ENCODE data around the gene WFDC10A.
"Not testable (repeated sequence)": the region's sequence is repeated elsewhere in the genome, so short reads cannot be mapped to it uniquely, and the experiment has no call there.

The WFDC10A gene

GRCh38 chr20:45629496-45630100 is at the start of gene WFDC10A:
WFDC10A (plus strand) TSS chr20:45629739; CDS start chr20:45629814, 75 bp downstream.
- H3K36me3 ChIP-seq (ENCODE audit: control insufficient read depth in 5 of 5, insufficient read depth in 5 of 5, low read length in 5 of 5), result no peaks in the 10 kb centered on the region
- H3K27me3 ChIP-seq (ENCODE audit: control insufficient read depth in 5 of 5, insufficient read depth in 4 of 5, low read length in 5 of 5), result peaks cover 0 to 6% (median 2%) of the 10 kb centered on the region in 5 donors
- H3K9ac ChIP-seq (ENCODE audit: low read length in 5 of 5), result no peak within 1 kb of the TSS
- H3K9me3 ChIP-seq (ENCODE audit: control insufficient read depth in 5 of 5, low read length in 5 of 5), result no peaks in the 10 kb centered on the region
- peaks cover 0 to 4% (median 0%) of the 10 kb centered on the region in 5 donors for H3K4me1 ChIP-seq (ENCODE audit: control insufficient read depth in 5 of 5, insufficient read depth in 5 of 5, low read length in 5 of 5)
- no peak within 1 kb of the TSS for H3K27ac ChIP-seq (ENCODE audit: low read depth, low read length)
- H3K4me3 ChIP-seq (ENCODE audit: low read depth in 1 of 5, low read length in 5 of 5), result no peak within 1 kb of the TSS

DNA sequence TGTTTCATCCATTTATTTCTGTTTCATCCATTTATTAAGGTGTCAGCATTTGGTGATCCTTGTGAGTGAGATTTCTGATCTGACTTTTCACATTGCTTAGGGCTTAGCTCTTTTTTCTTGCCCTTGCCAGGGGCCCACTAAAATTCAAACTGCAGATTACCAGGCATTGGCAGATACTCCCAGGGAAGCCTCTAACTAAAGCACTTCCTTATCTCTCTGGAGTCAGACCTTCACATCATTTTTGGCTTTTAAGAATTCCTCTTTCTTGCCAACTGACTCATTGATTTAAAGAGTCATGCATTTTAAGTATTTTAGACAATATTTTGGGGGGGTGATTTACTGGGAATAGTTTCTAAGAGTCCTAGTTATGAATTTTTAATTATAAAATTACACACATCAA is 47.8 kb upstream of the WFDC10A start:
- Histone ChIP-seq H3K9me3 (ENCODE audit: control insufficient read depth in 5 of 5, low read length in 5 of 5) (no peaks in the 10 kb centered on the region), H3K4me1 (ENCODE audit: control insufficient read depth in 5 of 5, insufficient read depth in 5 of 5, low read length in 5 of 5) (no peaks in the 10 kb centered on the region), H3K9ac (ENCODE audit: low read length in 5 of 5) (no peak overlapping the region), H3K4me3 (ENCODE audit: low read depth in 1 of 5, low read length in 5 of 5) (no peak overlapping the region), H3K36me3 (ENCODE audit: control insufficient read depth in 5 of 5, insufficient read depth in 5 of 5, low read length in 5 of 5) (no peaks in the 10 kb centered on the region), H3K27me3 (ENCODE audit: control insufficient read depth in 5 of 5, insufficient read depth in 4 of 5, low read length in 5 of 5) (peaks cover 0 to 12% (median 3%) of the 10 kb centered on the region in 5 donors), H3K27ac (ENCODE audit: low read depth, low read length) (no peak overlapping the region)

- no peak overlapping the region for H3K9ac ChIP-seq (ENCODE audit: low read length in 5 of 5)
- H3K4me3 ChIP-seq (ENCODE audit: low read depth in 1 of 5, low read length in 5 of 5), result no peak overlapping the region
- no peaks in the 10 kb centered on the region for H3K36me3 ChIP-seq (ENCODE audit: control insufficient read depth in 5 of 5, insufficient read depth in 5 of 5, low read length in 5 of 5)
- no peak overlapping the region for H3K27ac ChIP-seq (ENCODE audit: low read depth, low read length)
- no peaks in the 10 kb centered on the region for H3K4me1 ChIP-seq (ENCODE audit: control insufficient read depth in 5 of 5, insufficient read depth in 5 of 5, low read length in 5 of 5)
- no peaks in the 10 kb centered on the region for H3K9me3 ChIP-seq (ENCODE audit: control insufficient read depth in 5 of 5, low read length in 5 of 5)
- peaks cover 0 to 12% (median 3%) of the 10 kb centered on the region in 5 donors for H3K27me3 ChIP-seq (ENCODE audit: control insufficient read depth in 5 of 5, insufficient read depth in 4 of 5, low read length in 5 of 5)
Measured at GRCh38 chr20:45583502-45583901, 46.0 kb upstream of the WFDC10A start.

DNA sequence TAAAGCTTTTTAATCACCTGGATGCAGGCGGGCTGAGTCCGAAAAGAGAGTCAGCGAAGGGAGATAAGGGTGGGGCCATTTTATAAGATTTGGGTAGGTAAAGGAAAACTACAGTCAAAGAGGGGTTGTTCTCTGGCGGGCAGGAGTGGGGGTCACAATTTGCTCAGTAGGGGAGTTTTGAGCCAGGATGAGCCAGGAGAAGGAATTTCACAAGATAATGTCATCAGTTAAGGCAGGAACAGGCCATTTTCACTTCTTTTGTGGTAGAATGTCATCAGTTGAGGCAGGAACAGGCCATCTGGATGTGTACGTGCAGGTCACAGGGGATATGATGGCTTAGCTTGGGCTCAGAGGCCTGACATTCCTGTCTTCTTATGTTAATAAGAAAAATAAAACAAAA is 45.2 kb upstream of the WFDC10A start:
- not testable (repeated sequence) for H3K36me3 ChIP-seq (ENCODE audit: control insufficient read depth in 5 of 5, insufficient read depth in 5 of 5, low read length in 5 of 5); H3K27me3 ChIP-seq (ENCODE audit: control insufficient read depth in 5 of 5, insufficient read depth in 4 of 5, low read length in 5 of 5); H3K4me3 ChIP-seq (ENCODE audit: low read depth in 1 of 5, low read length in 5 of 5); H3K9ac ChIP-seq (ENCODE audit: low read length in 5 of 5); H3K27ac ChIP-seq (ENCODE audit: low read depth, low read length); H3K9me3 ChIP-seq (ENCODE audit: control insufficient read depth in 5 of 5, low read length in 5 of 5); H3K4me1 ChIP-seq (ENCODE audit: control insufficient read depth in 5 of 5, insufficient read depth in 5 of 5, low read length in 5 of 5)

GRCh38 chr20:45585986-45586385 is 43.6 kb upstream of the WFDC10A start:
- not testable (repeated sequence) for H3K4me1 ChIP-seq (ENCODE audit: control insufficient read depth in 5 of 5, insufficient read depth in 5 of 5, low read length in 5 of 5); H3K27me3 ChIP-seq (ENCODE audit: control insufficient read depth in 5 of 5, insufficient read depth in 4 of 5, low read length in 5 of 5); H3K4me3 ChIP-seq (ENCODE audit: low read depth in 1 of 5, low read length in 5 of 5); H3K9me3 ChIP-seq (ENCODE audit: control insufficient read depth in 5 of 5, low read length in 5 of 5); H3K27ac ChIP-seq (ENCODE audit: low read depth, low read length); H3K9ac ChIP-seq (ENCODE audit: low read length in 5 of 5); H3K36me3 ChIP-seq (ENCODE audit: control insufficient read depth in 5 of 5, insufficient read depth in 5 of 5, low read length in 5 of 5)

- Histone ChIP-seq H3K4me1 (ENCODE audit: control insufficient read depth in 5 of 5, insufficient read depth in 5 of 5, low read length in 5 of 5) (no peaks in the 10 kb centered on the region), H3K9me3 (ENCODE audit: control insufficient read depth in 5 of 5, low read length in 5 of 5) (peaks cover 0 to 6% (median 0%) of the 10 kb centered on the region in 5 donors), H3K36me3 (ENCODE audit: control insufficient read depth in 5 of 5, insufficient read depth in 5 of 5, low read length in 5 of 5) (no peaks in the 10 kb centered on the region), H3K4me3 (ENCODE audit: low read depth in 1 of 5, low read length in 5 of 5) (no peak overlapping the region), H3K9ac (ENCODE audit: low read length in 5 of 5) (no peak overlapping the region), H3K27me3 (ENCODE audit: control insufficient read depth in 5 of 5, insufficient read depth in 4 of 5, low read length in 5 of 5) (no peaks in the 10 kb centered on the region), H3K27ac (ENCODE audit: low read depth, low read length) (no peak overlapping the region)
Measured at GRCh38 chr20:45588800-45589199, 40.7 kb upstream of the WFDC10A start.

GRCh38 chr20:45589725-45590124 is 39.8 kb upstream of the WFDC10A start:
- Histone ChIP-seq H3K4me3 (ENCODE audit: low read depth in 1 of 5, low read length in 5 of 5) (no peak overlapping the region), H3K36me3 (ENCODE audit: control insufficient read depth in 5 of 5, insufficient read depth in 5 of 5, low read length in 5 of 5) (no peaks in the 10 kb centered on the region), H3K27ac (ENCODE audit: low read depth, low read length) (no peak overlapping the region), H3K9ac (ENCODE audit: low read length in 5 of 5) (no peak overlapping the region), H3K9me3 (ENCODE audit: control insufficient read depth in 5 of 5, low read length in 5 of 5) (peaks cover 0 to 6% (median 0%) of the 10 kb centered on the region in 5 donors), H3K4me1 (ENCODE audit: control insufficient read depth in 5 of 5, insufficient read depth in 5 of 5, low read length in 5 of 5) (no peaks in the 10 kb centered on the region), H3K27me3 (ENCODE audit: control insufficient read depth in 5 of 5, insufficient read depth in 4 of 5, low read length in 5 of 5) (no peaks in the 10 kb centered on the region)

- no peaks in the 10 kb centered on the region for H3K4me1 ChIP-seq (ENCODE audit: control insufficient read depth in 5 of 5, insufficient read depth in 5 of 5, low read length in 5 of 5)
- no peak overlapping the region for H3K9ac ChIP-seq (ENCODE audit: low read length in 5 of 5)
- peaks cover 0 to 4% (median 0%) of the 10 kb centered on the region in 5 donors for H3K27me3 ChIP-seq (ENCODE audit: control insufficient read depth in 5 of 5, insufficient read depth in 4 of 5, low read length in 5 of 5)
- H3K27ac ChIP-seq (ENCODE audit: low read depth, low read length), result no peak overlapping the region
- H3K4me3 ChIP-seq (ENCODE audit: low read depth in 1 of 5, low read length in 5 of 5), result no peak overlapping the region
- H3K36me3 ChIP-seq (ENCODE audit: control insufficient read depth in 5 of 5, insufficient read depth in 5 of 5, low read length in 5 of 5), result no peaks in the 10 kb centered on the region
- peaks cover 0 to 6% (median 0%) of the 10 kb centered on the region in 5 donors for H3K9me3 ChIP-seq (ENCODE audit: control insufficient read depth in 5 of 5, low read length in 5 of 5)
Measured at GRCh38 chr20:45592574-45593189, 36.9 kb upstream of the WFDC10A start.

DNA sequence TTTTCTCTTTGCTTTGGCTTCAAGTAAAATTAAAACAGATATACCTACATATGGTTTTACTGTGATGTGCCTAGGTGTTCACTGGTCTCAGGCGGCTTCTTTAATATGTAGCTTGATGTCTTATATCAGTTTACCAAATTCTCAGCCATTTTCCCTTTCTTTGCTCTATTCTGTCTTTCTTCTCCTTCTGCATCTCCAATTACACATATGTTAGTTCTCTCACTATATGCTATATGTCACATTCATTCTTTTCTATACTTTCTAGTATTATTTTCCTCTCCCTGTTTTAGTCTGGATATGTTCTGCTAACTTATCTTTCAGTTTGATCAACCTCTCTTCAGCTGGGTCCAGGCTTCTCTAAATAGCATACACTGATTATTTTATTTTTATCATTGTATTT is 36.0 kb upstream of the WFDC10A start:
- Histone ChIP-seq H3K9ac (ENCODE audit: low read length in 5 of 5) (no peak overlapping the region), H3K4me1 (ENCODE audit: control insufficient read depth in 5 of 5, insufficient read depth in 5 of 5, low read length in 5 of 5) (no peaks in the 10 kb centered on the region), H3K9me3 (ENCODE audit: control insufficient read depth in 5 of 5, low read length in 5 of 5) (peaks cover 0 to 6% (median 0%) of the 10 kb centered on the region in 5 donors), H3K27ac (ENCODE audit: low read depth, low read length) (no peak overlapping the region), H3K36me3 (ENCODE audit: control insufficient read depth in 5 of 5, insufficient read depth in 5 of 5, low read length in 5 of 5) (no peaks in the 10 kb centered on the region), H3K4me3 (ENCODE audit: low read depth in 1 of 5, low read length in 5 of 5) (no peak overlapping the region), H3K27me3 (ENCODE audit: control insufficient read depth in 5 of 5, insufficient read depth in 4 of 5, low read length in 5 of 5) (peaks cover 0 to 7% (median 5%) of the 10 kb centered on the region in 5 donors)

- Histone ChIP-seq H3K4me3 (ENCODE audit: low read depth in 1 of 5, low read length in 5 of 5) (no peak overlapping the region), H3K4me1 (ENCODE audit: control insufficient read depth in 5 of 5, insufficient read depth in 5 of 5, low read length in 5 of 5) (no peaks in the 10 kb centered on the region), H3K36me3 (ENCODE audit: control insufficient read depth in 5 of 5, insufficient read depth in 5 of 5, low read length in 5 of 5) (no peaks in the 10 kb centered on the region), H3K9ac (ENCODE audit: low read length in 5 of 5) (no peak overlapping the region), H3K9me3 (ENCODE audit: control insufficient read depth in 5 of 5, low read length in 5 of 5) (peaks cover 0 to 6% (median 0%) of the 10 kb centered on the region in 5 donors), H3K27me3 (ENCODE audit: control insufficient read depth in 5 of 5, insufficient read depth in 4 of 5, low read length in 5 of 5) (peaks cover 0 to 7% (median 5%) of the 10 kb centered on the region in 5 donors), H3K27ac (ENCODE audit: low read depth, low read length) (no peak overlapping the region)
Measured at GRCh38 chr20:45595235-45595634, 34.3 kb upstream of the WFDC10A start.

Data from subcutaneous abdominal adipose tissue (tissue), 5 donors.